ENCODE results near the gene KCNJ4.
"Not testable (repeated sequence)": the region's sequence is repeated elsewhere in the genome, so short reads cannot be mapped to it uniquely, and the experiment has no call there.

KCNJ4 gene

DNA sequence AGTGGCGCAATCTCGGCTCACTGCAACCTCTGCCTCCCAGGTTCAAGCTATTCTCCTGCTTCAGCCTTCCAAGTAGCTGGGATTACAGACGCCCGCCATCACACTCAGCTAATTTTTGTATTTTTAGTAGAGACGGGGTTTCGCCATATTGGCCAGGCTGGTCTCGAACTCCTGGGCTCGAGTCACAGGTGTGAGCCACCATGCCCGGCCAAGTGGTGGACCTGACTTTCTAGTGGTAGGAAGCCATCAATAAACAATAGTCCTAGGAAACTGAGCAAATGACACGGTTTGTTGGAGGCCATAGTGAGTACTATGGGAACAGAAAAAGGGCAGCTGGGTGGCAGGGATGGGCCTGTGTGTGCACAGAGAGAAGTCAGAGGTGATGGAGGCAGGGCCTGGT is 15.2 kb upstream of the KCNJ4 start:
- not testable (repeated sequence) for DNase-seq (ENCODE audit: low spot score)

GRCh38 chr22:38469306-38469781 is 14.3 kb upstream of the KCNJ4 start:
- DNase-seq (ENCODE audit: low spot score) = no peak

DNA sequence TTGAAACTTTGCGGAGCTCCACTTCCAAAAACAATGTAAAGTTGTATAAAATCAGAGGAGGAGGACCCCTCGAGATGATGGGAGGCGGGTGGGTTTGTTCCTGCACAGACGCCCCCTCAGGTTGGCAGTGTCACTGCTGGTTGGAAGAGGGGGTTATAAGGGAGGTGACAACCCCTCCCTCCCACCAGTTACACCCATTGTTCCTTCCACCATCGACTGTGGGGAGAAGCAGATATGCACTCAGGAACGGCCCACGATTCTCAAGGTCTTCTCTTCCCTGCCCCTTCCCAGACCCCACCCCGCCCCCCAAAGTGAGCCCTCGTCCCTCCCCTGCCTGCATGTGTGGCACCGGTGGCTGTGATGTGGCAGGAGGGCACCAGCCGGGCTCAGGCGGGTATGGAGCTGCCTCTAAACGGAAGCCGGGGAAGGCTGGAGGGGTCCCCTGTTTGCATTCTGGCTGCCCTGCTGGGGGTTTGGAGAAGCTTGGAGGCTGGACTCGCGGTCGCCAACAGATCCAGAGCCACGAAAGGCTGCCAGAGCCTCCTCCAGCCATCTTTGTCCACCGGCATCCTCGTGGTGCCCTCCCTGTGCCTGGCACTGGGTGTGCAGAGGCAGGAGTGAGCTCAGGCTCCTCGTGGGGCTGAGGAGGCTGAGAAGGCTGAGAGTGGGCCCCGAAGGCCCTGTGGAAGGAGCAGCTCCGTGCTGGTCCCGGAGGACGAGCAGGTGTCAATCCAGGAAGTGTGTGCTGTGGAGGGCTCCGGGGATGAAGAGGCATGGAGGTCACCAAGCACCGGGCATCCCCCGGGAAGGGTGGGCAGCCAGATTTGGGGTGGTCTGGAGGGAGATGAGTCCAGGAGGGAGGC is 13.7 kb upstream of the KCNJ4 start:
- DNase-seq (ENCODE audit: low spot score) = peak; percentile 43

DNA sequence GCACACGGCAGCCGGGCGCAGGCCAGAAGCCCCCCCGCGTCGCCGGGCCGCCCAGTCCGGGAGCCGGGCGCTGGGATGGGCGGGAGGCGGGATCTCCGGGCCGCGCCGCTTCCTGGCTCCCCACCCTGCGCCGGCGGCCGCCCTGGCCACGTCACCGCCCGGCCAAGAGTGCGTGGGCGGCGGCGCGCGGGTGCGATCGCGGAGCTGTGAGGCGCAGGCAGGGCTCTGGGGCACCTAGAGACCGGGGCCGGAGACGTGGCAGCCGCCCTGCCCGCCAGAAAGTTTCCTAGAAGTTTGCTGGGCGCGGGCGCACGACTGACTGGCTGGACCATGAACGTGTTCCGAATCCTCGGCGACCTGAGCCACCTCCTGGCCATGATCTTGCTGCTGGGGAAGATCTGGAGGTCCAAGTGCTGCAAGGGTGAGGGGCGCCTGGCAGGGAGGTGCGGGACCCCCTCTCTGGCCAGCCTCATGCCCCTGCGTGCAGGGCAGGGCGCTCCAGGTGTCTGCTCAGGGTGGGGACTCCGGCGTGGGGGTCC is 13.0 kb upstream of the KCNJ4 start, which contains the start of gene KDELR3:
Gene KDELR3, plus strand, starts transcription at position 193 of the 539 bp plus-strand sequence. Its CDS starts 138 bp downstream, at position 331.
- DNase-seq (ENCODE audit: low spot score) = peak; percentile 94

- DNase-seq (ENCODE audit: low spot score) = no peak
These were observed 12.5 kb upstream of the KCNJ4 start for GRCh38 chr22:38467438-38467903.

- no peak for DNase-seq (ENCODE audit: low spot score)
These were observed 10.9 kb upstream of the KCNJ4 start for GRCh38 chr22:38465673-38466490.

DNA sequence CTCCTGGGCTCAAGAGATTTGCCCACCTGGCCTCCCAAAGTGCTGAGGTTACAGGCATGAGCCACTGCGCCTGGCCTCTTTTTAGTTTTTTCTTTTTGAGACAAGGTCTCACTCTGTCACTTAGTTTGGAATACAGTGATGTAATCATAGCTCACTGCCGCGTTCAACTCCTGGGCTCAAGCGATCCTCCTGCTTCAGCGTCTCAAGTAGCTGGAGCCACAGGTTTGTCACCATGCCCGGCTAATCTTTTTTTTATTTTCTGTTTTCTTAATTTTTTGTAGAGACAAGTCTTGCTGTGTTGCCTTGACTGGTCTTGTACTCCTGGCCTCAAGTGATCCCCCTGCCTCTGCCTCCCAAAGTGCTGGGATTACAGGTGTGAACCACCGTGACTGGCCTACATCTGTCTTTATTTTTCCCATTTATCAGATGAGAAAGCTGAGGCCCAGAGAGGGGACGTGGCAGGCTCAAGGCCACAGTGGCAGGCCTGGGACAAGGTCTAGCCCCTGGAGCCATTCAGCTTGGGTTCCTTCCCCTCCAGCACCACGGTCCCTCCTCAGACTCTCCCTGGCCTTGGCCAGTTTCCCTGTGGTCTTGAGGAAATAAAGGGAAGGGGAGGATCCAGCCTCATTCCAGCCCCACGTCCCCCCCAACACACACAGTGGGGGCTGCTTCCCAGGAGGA is 10.1 kb upstream of the KCNJ4 start:
- DNase-seq (ENCODE audit: low spot score) = no peak

DNA sequence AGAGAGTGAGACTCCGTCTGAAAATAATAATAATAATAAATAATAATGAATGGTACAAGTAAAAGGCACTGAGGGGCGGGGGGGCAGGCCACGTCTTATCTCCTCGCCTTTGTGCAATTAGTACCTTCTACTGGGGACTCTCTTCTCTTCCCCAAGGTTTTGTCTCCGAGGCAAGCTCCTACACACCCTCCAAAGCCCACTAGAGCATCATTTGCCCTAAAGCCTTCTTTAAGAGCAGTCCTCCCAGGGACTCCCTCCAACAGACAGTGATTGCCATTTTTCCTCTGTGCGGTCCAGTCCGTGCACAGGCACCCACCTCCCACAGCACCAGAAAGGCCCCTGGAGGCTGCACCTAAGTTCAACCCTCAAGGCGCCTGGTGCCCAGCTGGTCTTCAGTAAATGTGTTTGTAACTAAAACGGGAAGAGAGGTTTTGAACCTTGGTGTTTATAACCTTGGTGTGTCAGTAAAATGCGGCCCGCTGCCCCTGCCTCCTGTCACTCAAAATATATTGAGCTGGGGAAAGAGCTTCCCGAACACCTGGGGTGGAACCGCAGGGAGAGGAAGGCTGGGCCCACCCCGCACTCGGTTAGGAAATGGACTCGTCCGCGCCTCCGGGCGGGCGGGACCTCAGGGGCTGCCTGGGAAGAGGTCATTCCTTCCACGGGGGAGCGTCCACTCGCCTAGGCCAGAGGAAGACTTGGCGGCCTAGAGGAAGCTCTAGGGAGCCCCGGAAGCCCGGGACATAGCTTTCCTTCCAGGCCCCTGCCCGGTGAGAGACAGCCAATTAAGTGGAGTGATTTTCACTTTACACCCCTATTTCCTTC is 8.2 kb upstream of the KCNJ4 start:
- no peak for DNase-seq (ENCODE audit: low spot score)

DNA sequence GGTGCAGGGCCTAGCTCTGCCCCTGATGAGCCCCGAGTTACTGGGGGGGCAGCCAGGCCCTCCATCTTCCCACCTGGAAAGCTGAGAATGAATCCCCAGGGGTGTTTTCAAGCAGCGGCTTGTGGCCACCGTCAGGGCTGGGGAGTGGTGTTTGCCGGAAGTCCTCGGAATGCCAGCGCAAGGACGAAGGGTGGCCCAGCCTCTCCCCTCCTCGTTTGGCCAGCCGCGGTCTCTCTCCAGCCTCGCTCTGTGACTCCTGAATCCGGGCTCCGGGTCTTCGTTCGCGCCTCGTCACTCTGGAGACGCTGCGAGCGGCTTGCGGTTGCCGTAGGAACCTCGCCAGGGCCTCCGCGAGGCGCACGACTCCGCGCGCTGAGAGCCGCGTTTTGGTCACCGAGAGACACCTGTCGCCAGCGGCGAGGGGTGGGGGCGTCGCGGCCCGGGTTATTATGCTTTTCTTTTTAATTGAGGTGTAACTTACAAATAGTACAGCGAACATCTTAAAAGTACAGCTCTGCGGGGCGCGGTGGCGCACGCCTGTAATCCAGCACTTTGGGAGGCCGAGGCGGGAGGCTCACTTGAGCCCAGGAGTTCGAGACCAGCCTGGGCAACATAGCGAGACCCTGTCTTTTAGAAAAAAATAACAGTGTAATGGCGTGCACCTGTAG is 6.5 kb upstream of the KCNJ4 start:
- peak; percentile 81 for DNase-seq (ENCODE audit: low spot score)

DNA sequence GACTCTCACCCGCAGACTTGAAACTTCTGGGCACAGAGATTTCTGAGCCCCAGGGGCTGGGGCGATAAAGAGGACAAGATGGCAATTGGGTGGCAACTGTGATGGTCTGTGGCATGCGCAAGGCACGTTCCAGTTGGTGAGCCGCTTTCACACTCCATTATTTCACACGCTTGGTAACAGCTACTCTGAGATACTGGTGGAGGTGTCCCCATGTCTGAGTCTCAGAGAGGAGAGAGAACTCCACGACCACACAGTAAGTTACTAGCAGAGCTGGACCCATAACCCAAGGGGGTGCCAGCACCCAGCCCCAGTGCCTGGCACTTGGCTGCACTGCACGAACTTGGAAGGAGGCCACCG is 6.0 kb upstream of the KCNJ4 start:
- DNase-seq (ENCODE audit: low spot score) = no peak

- no peak for DNase-seq (ENCODE audit: low spot score)
These were observed 5.4 kb upstream of the KCNJ4 start for GRCh38 chr22:38460426-38460840.

- no peak for DNase-seq (ENCODE audit: low spot score)
These were observed 2.1 kb upstream of the KCNJ4 start for GRCh38 chr22:38456841-38457699.

GRCh38 chr22:38456272-38456835 is 1.4 kb upstream of the KCNJ4 start:
- DNase-seq (ENCODE audit: low spot score) = no peak

DNA sequence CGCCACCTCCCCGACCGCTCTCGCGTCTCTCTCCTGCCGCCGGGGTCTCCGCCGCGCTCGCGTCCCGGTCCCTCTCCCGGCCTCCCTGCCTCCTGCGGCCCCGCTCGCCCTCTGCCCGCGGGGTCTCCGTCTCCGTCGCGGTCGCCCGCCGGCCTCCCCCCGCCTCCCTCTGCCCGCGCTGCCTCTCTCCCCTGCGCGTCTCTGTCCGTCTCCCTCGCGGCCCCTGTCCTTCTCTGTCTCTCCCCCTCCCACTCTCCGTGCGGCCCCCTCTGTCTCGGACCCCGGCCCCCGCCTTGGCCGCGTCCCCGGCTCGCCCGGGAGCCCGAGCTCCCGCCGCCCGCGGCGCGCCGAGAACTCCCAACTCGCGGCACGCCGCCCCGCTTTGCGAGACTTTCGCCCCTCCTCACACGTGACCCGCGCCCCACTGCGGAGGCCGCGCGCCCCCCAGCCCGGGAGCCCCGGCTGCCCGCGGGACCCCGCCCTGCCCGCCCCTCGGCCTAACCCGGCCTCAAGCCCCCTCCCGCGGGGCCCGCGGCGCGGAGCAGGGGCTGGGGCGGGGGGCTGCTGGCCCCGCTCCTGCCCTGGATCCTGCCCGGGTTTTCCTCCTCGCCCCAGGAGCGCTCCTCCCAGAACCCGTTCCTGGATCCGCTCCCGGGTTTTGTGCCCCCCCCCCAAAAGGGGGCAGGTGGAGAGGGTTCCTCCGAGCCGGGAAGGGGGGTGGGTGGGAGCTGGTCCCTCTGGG is 702 bp upstream of the KCNJ4 start:
- DNase-seq (ENCODE audit: low spot score) = no peak

GRCh38 chr22:38454353-38455075 is 485 bp downstream of the KCNJ4 start:
- no peak for DNase-seq (ENCODE audit: low spot score)

DNA sequence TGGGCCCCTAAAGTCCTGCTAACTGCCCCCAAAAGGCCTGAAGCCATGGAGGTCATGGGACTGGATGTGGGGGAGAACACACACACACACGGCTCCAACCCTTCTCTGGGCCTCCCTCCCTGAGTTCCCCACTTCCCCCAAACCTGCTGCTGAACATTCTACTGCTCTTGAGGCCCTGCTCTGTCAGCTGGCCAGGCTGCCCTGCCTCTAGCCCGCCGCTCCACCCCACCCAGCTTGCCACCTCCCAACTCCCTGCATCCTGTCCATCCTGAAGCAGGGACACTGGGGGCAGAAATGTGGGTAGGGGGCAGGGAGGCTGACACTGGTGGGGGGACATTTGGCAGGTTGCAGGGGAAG is 1.0 kb downstream of the KCNJ4 start:
- no peak for DNase-seq (ENCODE audit: low spot score)

DNA sequence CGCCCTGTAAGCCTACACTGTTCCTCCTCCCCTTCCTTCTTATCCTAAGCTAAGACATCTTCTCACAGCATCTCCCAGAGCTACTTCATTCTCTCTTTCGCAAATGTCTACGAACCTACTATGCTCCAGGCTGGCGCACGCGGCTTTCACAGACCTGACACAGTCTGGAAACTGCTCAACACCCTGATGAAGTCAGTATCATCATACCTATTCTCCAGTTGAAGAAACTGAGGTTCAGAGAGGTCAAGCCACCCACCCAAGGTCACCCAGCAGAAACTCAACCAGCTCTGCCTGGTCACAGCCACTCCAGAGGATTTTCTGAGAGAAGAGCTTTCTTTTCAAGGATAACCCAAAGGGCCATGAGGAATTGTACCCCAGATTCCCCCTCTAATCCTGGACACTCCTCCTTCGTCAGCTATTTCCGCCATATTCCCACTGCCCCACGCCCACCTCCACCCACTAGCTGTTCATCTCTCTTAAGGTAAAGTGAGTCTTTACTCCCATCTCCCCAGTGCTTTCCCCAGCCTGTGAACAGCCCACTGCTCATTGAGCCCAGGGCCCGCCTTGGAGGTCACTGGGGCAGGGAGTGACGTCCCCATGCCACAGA is 1.8 kb downstream of the KCNJ4 start:
- no peak for DNase-seq (ENCODE audit: low spot score)

Data from AG08395 (cell line).